ENCODE measurements around the gene GLE1. TPM values are rescaled to one million over a fixed set of nuclear protein-coding genes. Genes with fewer than 3 reads are reported as not detected.

GLE1 gene
- total and polyA plus RNA-seq, 7 donors = 17.6 to 29.4 (median 20.8) TPM

- no peak overlapping the region for H3K4me3 ChIP-seq
- DNase-seq = no peak
- TF ChIP-seq POLR2AphosphoS5 (IDR thresholded peaks at IDR 0.05) = no peak
- no peak for TF ChIP-seq CTCF (IDR thresholded peaks at IDR 0.05)
- no peak for TF ChIP-seq POLR2A (IDR thresholded peaks at IDR 0.05)
- no peak for TF ChIP-seq EP300 (IDR thresholded peaks at IDR 0.05)
- H3K36me3 ChIP-seq = peaks cover 17 to 79% (median 55%) of the 10 kb centered on the region in 4 donors
- H3K9me3 ChIP-seq = no peaks in the 10 kb centered on the region
- intact Hi-C loops (cut with DNase I) = no loop called here
- 85 to 89% methylated on average over 3 of the region's 3 CpGs for WGBS, 2 donors
- no peaks in the 10 kb centered on the region for H3K27me3 ChIP-seq
- no peak overlapping the region for H3K27ac ChIP-seq
- H3K4me1 ChIP-seq = no peaks in the 10 kb centered on the region
Observed at GRCh38 chr9:128540634-128541360, 36.3 kb downstream of the GLE1 start.

- Histone ChIP-seq H3K27ac (no peak overlapping the region), H3K27me3 (no peaks in the 10 kb centered on the region), H3K4me3 (no peak overlapping the region), H3K36me3 (peaks cover 0 to 22% (median 13%) of the 10 kb centered on the region in 4 donors), H3K4me1 (peaks cover 0 to 32% (median 29%) of the 10 kb centered on the region in 4 donors), H3K9me3 (no peaks in the 10 kb centered on the region)
- intact Hi-C loops (cut with DNase I) = loop anchor here (5.0 kb wide), 1 partner anchor 44 kb away; the partner anchor contains the start of gene GLE1
- no peak for DNase-seq
- no peak for TF ChIP-seq CTCF (IDR thresholded peaks at IDR 0.05)
- no peak for TF ChIP-seq EP300 (IDR thresholded peaks at IDR 0.05)
- TF ChIP-seq POLR2AphosphoS5 (IDR thresholded peaks at IDR 0.05) = no peak
- no peak for TF ChIP-seq POLR2A (IDR thresholded peaks at IDR 0.05)
- WGBS, 2 donors = 81 to 85% methylated on average over 3 of the region's 3 CpGs
Observed at GRCh38 chr9:128546504-128546903, 42.0 kb downstream of the GLE1 start.

GRCh38 chr9:128548876-128549275, 44.4 kb downstream of the GLE1 start:
- H3K4me1 ChIP-seq = peaks cover 0 to 41% (median 37%) of the 10 kb centered on the region in 4 donors
- intact Hi-C loops (cut with DNase I) = loop anchor here (5.0 kb wide), 1 partner anchor 47 kb away; the partner anchor contains the start of gene GLE1
- DNase-seq = no peak
- H3K27ac ChIP-seq = peak overlapping the region; percentile 98 to 100 (median 98)
- no peak for TF ChIP-seq POLR2A (IDR thresholded peaks at IDR 0.05)
- 92 to 93% methylated on average over 7 of the region's 7 CpGs for WGBS, 2 donors
- H3K27me3 ChIP-seq = no peaks in the 10 kb centered on the region
- no peaks in the 10 kb centered on the region for H3K9me3 ChIP-seq
- no peaks in the 10 kb centered on the region for H3K36me3 ChIP-seq
- no peak overlapping the region for H3K4me3 ChIP-seq

DNA sequence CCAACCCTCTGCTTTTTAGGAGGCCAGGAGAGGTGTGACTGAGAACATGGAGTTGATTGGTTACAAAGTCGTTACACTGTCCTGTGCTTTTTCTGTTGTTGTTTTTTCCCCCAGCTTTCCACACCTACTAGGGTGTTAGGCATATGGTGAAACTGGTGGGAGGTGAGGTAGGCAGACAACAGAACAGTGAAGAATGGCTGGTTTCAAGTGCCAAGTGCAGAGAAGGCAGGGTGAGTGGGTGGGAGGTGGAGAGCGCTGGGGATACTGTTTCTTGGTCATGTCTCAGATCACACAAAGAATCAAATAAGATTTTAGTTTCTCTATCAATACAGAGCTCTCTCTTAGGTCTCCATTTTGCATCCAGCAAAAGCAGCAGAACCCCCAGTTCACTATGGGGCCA, 45.7 kb downstream of the GLE1 start:
- no peak overlapping the region for H3K4me3 ChIP-seq
- peak overlapping the region; percentile 98 to 100 (median 98) for H3K27ac ChIP-seq
- WGBS, 2 donors = 72 to 76% methylated on average over 2 of the region's 2 CpGs
- no peak for TF ChIP-seq EP300 (IDR thresholded peaks at IDR 0.05)
- no peak for TF ChIP-seq POLR2A (IDR thresholded peaks at IDR 0.05)
- TF ChIP-seq CTCF (IDR thresholded peaks at IDR 0.05) = no peak
- no peaks in the 10 kb centered on the region for H3K36me3 ChIP-seq
- intact Hi-C loops (cut with DNase I) = loop anchor here (5.0 kb wide), 3 partner anchors 137 to 267 kb away; partner anchors contain the start of genes ENDOG, SET and URM1
- DNase-seq = no peak
- no peaks in the 10 kb centered on the region for H3K9me3 ChIP-seq
- H3K4me1 ChIP-seq = peaks cover 0 to 55% (median 50%) of the 10 kb centered on the region in 4 donors
- no peaks in the 10 kb centered on the region for H3K27me3 ChIP-seq

DNA sequence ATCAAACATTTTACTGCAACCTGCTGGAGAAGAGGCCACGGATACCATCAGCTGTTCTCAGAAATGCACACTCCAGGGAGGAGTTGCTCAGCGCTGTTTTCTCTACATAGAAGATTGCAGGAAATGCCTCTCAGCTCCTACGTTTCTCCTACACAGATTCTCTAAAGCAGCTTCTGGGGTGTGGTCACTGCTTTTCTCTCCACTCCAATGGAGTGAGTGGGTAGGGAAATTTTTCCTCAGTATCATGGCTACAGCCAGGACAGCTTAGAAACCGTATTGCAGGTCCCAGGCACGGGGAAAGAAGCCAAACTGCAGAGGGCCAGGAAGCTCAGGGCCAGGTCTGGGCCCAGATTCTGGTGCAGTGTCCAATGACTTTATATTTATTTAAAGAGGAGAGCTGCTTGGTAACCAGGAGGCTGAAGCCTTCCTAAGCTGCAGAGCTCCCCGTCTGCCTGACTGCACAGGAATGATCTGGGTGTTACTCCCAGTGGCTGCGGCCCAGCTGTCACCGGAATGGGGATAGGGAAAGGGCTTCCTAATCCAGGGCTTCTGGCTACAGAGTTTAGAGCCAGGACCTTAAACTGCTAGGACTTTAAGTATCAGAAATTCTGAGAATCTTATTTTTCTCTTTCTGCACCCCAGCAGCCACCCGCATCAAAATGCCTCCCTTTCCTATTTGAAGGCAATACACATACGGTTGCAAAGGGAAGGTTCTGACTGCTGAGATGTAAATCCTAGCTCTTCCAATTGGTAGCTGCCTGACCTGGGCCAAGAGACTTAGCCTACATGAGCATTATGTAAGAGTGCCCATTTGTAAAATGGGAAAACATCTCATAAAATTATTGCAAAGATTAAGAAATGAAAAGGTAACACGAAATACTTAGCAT, 46.5 kb downstream of the GLE1 start:
- peak in 3 of 4 donors; percentile 15 to 64 (median 51) for TF ChIP-seq POLR2AphosphoS5 (IDR thresholded peaks at IDR 0.05)
- TF ChIP-seq CTCF (IDR thresholded peaks at IDR 0.05) = no peak
- Histone ChIP-seq H3K9me3 (no peaks in the 10 kb centered on the region), H3K36me3 (no peaks in the 10 kb centered on the region), H3K27me3 (no peaks in the 10 kb centered on the region), H3K27ac (peak overlapping the region; percentile 98 to 100 (median 98)), H3K4me3 (peak overlapping the region in 2 of 4 donors; percentile 92 to 100), H3K4me1 (peaks cover 0 to 63% (median 58%) of the 10 kb centered on the region in 4 donors)
- DNase-seq = peak; percentile 80
- 65 to 72% methylated on average over 11 of the region's 11 CpGs for WGBS, 2 donors
- intact Hi-C loops (cut with DNase I) = loop anchor here (5.0 kb wide), 3 partner anchors 136 to 266 kb away; partner anchors contain the start of genes ENDOG, SET and URM1

All from sigmoid colon (tissue), 7 donors.